Motor neuron (in vitro differentiated cells): Measurements from ENCODE around the gene DYTN. TPM values are rescaled to one million over a fixed set of nuclear protein-coding genes. Genes with fewer than 3 reads are reported as not detected.
"Not testable (repeated sequence)": the region's sequence is repeated elsewhere in the genome, so short reads cannot be mapped to it uniquely, and the experiment has no call there.

Experiments
- ATAC-seq, 8 experiments: fragments of 200-7000 bp; cut with Tn5 transposase; replicated peaks in 6 of 8; 2 replicates each; pipeline ENCODE4 v1.8.0; 2021; ENCODE audit warnings: mild to moderate bottlenecking in 8 of 8, moderate library complexity in 8 of 8
- H3K27ac ChIP-seq, 2 donors: fragments of 250-450 bp; sonication (Bioruptor Pico); 2 replicates each; pipeline ENCODE4 v1.9.0; 2021; ENCODE audit warnings: antibody characterized with exemption in 2 of 2, mild to moderate bottlenecking in 2 of 2, moderate library complexity in 1 of 2
- H3K4me1 ChIP-seq, 2 donors: fragments of 250-450 bp; sonication (Bioruptor Pico); replicated peaks in 1 of 2; 2 replicates each; pipeline ENCODE4 v1.6.1; 2021; ENCODE audit warnings: antibody characterized with exemption in 2 of 2, mild to moderate bottlenecking in 2 of 2, moderate library complexity in 1 of 2
- H3K4me3 ChIP-seq, 5 donors: fragments of 250-450 bp; sonication (Bioruptor Pico); 2 replicates each; pipeline ENCODE4 v1.9.0; 2021; ENCODE audit warnings: antibody characterized with exemption in 5 of 5, mild to moderate bottlenecking in 5 of 5, moderate library complexity in 4 of 5
- WGBS, 10 experiments: fragments of 450-650 bp; shearing (Covaris generic); methylation state at CpG; one replicate each; pipeline ENCODE4 v1.0.0; 2022; 5-methylcytosine and 5-hydroxymethylcytosine counted together
- in situ Hi-C, 9 experiments: fragments of 400-800 bp; cut with MboI; loops; one replicate each; pipeline ENCODE4 v1.15.0; 2021; ENCODE audit warnings: low sequenced_read_pairs in 9 of 9, low pct_unique_long_range_greater_than_20kb in 2 of 9; ENCODE audit not compliant: unreplicated experiment in 9 of 9
- total RNA-seq, 8 experiments: library from RNA; unstranded; fragments of 300-600 nt; gene quantifications; 2 replicates each; pipeline versions ENCODE4 v1.2.3 to v1.2.4, GENCODE V29; 2022

Gene DYTN
- total RNA-seq, 8 experiments from 2014 or later, result 0.14 TPM; not detected in 7

GRCh38 chr2:206723288-206723687, 5.1 kb upstream of the DYTN start:
- Histone ChIP-seq H3K4me1 (no peaks in the 10 kb centered on the region), H3K4me3 (no peak overlapping the region), H3K27ac (no peak overlapping the region)
- in situ Hi-C loops, result no loop called here
- 18 to 100% (median 93%) methylated on average over 1 of the region's 1 CpG; no CpG with 5 or more reads in 1 of the 10 experiments for WGBS, 10 experiments
- no peak for ATAC-seq

GRCh38 chr2:206721256-206721920, 3.2 kb upstream of the DYTN start:
- peak in 3 of 8 experiments; percentile 50 to 95 (median 84) for ATAC-seq
- 18 to 100% (median 89%) methylated on average over 1 to 4 of the region's 4 CpGs for WGBS, 10 experiments
- no peak overlapping the region for H3K4me3 ChIP-seq
- H3K4me1 ChIP-seq, result no peaks in the 10 kb centered on the region
- H3K27ac ChIP-seq, result no peak overlapping the region
- in situ Hi-C loops, result no loop called here

- Histone ChIP-seq H3K4me1 (no peaks in the 10 kb centered on the region), H3K4me3 (no peak overlapping the region), H3K27ac (no peak overlapping the region)
- WGBS, 10 experiments, result 92 to 100% (median 95%) methylated on average over 1 to 3 of the region's 3 CpGs; no CpG with 5 or more reads in 7 of the 10 experiments
- in situ Hi-C loops, result no loop called here
- ATAC-seq, result no peak
These were observed 1.6 kb downstream of the DYTN start for GRCh38 chr2:206716623-206717022.

GRCh38 chr2:206715183-206715582, 3.0 kb downstream of the DYTN start:
- H3K27ac ChIP-seq, in situ Hi-C loops, ATAC-seq, H3K4me1 ChIP-seq, H3K4me3 ChIP-seq: not testable (repeated sequence)
- 0 to 86% methylated on average over 2 of the region's 4 CpGs; no CpG with 5 or more reads in 8 of the 10 experiments for WGBS, 10 experiments

DNA sequence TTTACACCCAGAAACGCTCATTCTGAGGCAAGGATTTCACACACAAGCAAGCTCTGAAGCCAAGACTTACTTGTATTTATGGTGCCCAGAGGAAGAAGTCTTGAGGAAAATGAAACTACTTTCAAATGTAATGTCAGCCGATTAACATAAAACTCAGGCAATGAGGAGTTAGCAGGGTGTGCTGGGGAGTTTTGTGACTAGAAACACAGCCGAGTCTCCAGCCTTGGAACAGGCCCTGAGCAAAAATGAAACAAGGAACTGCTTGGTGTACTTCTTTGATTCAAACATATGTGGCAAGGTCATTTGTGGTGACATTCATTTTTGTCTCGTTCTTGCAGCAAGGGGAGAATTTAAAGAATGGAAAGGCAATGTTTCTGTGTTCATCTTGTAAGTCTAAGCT, 4.5 kb downstream of the DYTN start:
- in situ Hi-C loops, result no loop called here
- WGBS, 10 experiments, result 11 to 100% (median 62%) methylated on average over 1 to 4 of the region's 4 CpGs; no CpG with 5 or more reads in 2 of the 10 experiments

GRCh38 chr2:206708286-206708685, 9.9 kb downstream of the DYTN start:
- Histone ChIP-seq H3K4me3 (no peak overlapping the region), H3K27ac (no peak overlapping the region), H3K4me1 (no peaks in the 10 kb centered on the region)
- 3 to 87% (median 56%) methylated on average over 2 to 5 of the region's 5 CpGs; no CpG with 5 or more reads in 1 of the 10 experiments for WGBS, 10 experiments
- in situ Hi-C loops, result no loop called here
- ATAC-seq, result no peak

More for the DNA sequence above, 4.5 kb downstream of the DYTN start:
- H3K4me3 ChIP-seq, result no peak overlapping the region
- H3K27ac ChIP-seq, result no peak overlapping the region
- ATAC-seq, result peak in 3 of 8 experiments; percentile 19 to 80 (median 74)
- no peaks in the 10 kb centered on the region for H3K4me1 ChIP-seq

DNA sequence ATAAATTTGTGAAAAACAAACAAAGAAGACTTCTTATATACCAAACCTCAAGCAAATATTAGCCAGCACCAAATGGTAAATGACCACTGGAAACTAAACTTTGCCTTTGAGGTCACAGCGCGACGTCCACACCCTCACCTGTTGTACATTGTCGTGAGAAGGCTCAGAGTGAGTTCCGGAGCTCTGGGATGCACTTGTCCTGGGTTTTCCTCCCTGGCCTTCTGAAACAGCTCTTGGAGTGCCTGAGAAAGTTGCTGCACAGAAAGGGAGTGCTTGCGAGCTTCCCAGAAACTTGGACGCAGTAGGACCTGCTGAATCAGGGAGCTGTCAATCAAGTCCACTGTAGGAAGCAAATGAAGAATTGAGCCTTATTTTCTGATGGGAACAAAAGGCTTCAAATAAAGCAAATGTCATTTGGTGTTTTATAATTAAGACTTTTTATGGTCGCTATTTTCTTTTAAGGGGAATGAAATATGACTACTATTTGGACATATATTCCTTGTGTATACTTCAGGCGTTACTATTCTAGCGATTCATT, 11.0 kb downstream of the DYTN start:
- no peaks in the 10 kb centered on the region for H3K4me1 ChIP-seq
- WGBS, 10 experiments, result 34 to 91% (median 70%) methylated on average over 3 to 10 of the region's 10 CpGs; no CpG with 5 or more reads in 1 of the 10 experiments

GRCh38 chr2:206701952-206702605, 16.1 kb downstream of the DYTN start:
- H3K27ac ChIP-seq, result no peak overlapping the region
- 0 to 80% (median 50%) methylated on average over 1 to 8 of the region's 8 CpGs; no CpG with 5 or more reads in 1 of the 10 experiments for WGBS, 10 experiments
- H3K4me1 ChIP-seq, result no peaks in the 10 kb centered on the region
- no peak overlapping the region for H3K4me3 ChIP-seq
- in situ Hi-C loops, result no loop called here
- ATAC-seq, result no peak

More for the DNA sequence above, 11.0 kb downstream of the DYTN start:
- in situ Hi-C loops, result no loop called here
- Histone ChIP-seq H3K4me3 (no peak overlapping the region), H3K27ac (no peak overlapping the region)
- ATAC-seq, result no peak

- 0 to 80% (median 31%) methylated on average over 2 to 8 of the region's 8 CpGs; no CpG with 5 or more reads in 3 of the 10 experiments for WGBS, 10 experiments
- in situ Hi-C loops, result no loop called here
- Histone ChIP-seq H3K4me3 (no peak overlapping the region), H3K4me1 (no peaks in the 10 kb centered on the region), H3K27ac (no peak overlapping the region)
- no peak for ATAC-seq
These were observed 18.0 kb downstream of the DYTN start for GRCh38 chr2:206700156-206700555.

- Histone ChIP-seq H3K27ac (no peak overlapping the region), H3K4me1 (no peaks in the 10 kb centered on the region), H3K4me3 (no peak overlapping the region)
- WGBS, 10 experiments, result 58 to 100% (median 90%) methylated on average over 1 to 3 of the region's 3 CpGs; no CpG with 5 or more reads in 3 of the 10 experiments
- ATAC-seq, result no peak
- in situ Hi-C loops, result loop anchor here in 4 of 9 experiments (10.0 to 25.0 kb wide), 4 partner anchors 76 to 788 kb away; no protein-coding TSS in a partner anchor
These were observed 19.4 kb downstream of the DYTN start for GRCh38 chr2:206698811-206699210.

- in situ Hi-C loops, result loop anchor here in 4 of 9 experiments (10.0 to 25.0 kb wide), 4 partner anchors 78 to 790 kb away; no protein-coding TSS in a partner anchor
- ATAC-seq, result no peak
- H3K27ac ChIP-seq, result no peak overlapping the region
- no peaks in the 10 kb centered on the region for H3K4me1 ChIP-seq
- no peak overlapping the region for H3K4me3 ChIP-seq
These were observed 21.3 kb downstream of the DYTN start for GRCh38 chr2:206696910-206697309.

GRCh38 chr2:206693399-206694137, 24.6 kb downstream of the DYTN start:
- Histone ChIP-seq H3K4me3 (no peak overlapping the region), H3K27ac (no peak overlapping the region), H3K4me1 (no peaks in the 10 kb centered on the region)
- WGBS, 10 experiments, result 0 to 50% (median 23%) methylated on average over 1 to 5 of the region's 5 CpGs; no CpG with 5 or more reads in 1 of the 10 experiments
- peak in 7 of 8 experiments; percentile 42 to 85 (median 62) for ATAC-seq
- in situ Hi-C loops, result loop anchor here in 4 of 9 experiments (10.0 to 25.0 kb wide), 4 partner anchors 81 to 794 kb away; no protein-coding TSS in a partner anchor
